Psoas muscle (tissue), 8 donors: Measurements from ENCODE around the gene NR4A2. TPM values are rescaled to one million over a fixed set of nuclear protein-coding genes. Genes with fewer than 3 reads are reported as not detected.

Experiments used
- ATAC-seq, 4 donors: fragments of 200-7000 bp; cut with Tn5 transposase; one replicate each; pipeline ENCODE4 v1.9.1; 2020; ENCODE audit warnings: moderate library complexity in 3 of 4, mild to moderate bottlenecking in 2 of 4
- DNase-seq, 2 donors: peaks; one replicate each; pipeline ENCODE4 v3.0.0-alpha.2; 2020
- H3K27ac ChIP-seq: fragments of 200-600 bp; one replicate; pipeline ENCODE4 v1.8.0; 2022
- H3K27me3 ChIP-seq, 3 donors: fragments of 200-600 bp in 1 of 3; one replicate each; pipeline versions ENCODE4 v1.6.1 to v1.8.0; 2013 to 2022; ENCODE audit warnings: low read length in 2 of 3, mild to moderate bottlenecking in 2 of 3, moderate library complexity in 1 of 3; ENCODE audit not compliant: insufficient read depth in 3 of 3
- H3K36me3 ChIP-seq, 2 donors: fragments of 200-600 bp in 1 of 2; one replicate each; pipeline versions ENCODE4 v1.6.1 to v1.8.0; 2013 to 2022; ENCODE audit warnings: low read depth in 1 of 2, mild to moderate bottlenecking in 1 of 2, moderate library complexity in 1 of 2; ENCODE audit not compliant: insufficient read depth in 1 of 2
- H3K4me1 ChIP-seq: fragments of 200-600 bp; one replicate; pipeline ENCODE4 v1.8.0; 2022
- H3K4me3 ChIP-seq: fragments of 200-600 bp; one replicate; pipeline ENCODE4 v1.8.0; 2022; ENCODE audit warnings: mild to moderate bottlenecking
- H3K9me3 ChIP-seq: fragments of 200-600 bp; one replicate; pipeline ENCODE4 v1.8.0; 2022
- WGBS, 3 donors: extraction: QIAGEN DNeasy Blood & Tissue Kit; methylation state at CpG; one replicate each; pipeline versions ENCODE4 v1.1.6 to v1.1.7; 2013; 5-methylcytosine and 5-hydroxymethylcytosine counted together
- intact Hi-C, 2 donors: fragments of 100-400 bp; cut with DNase I; formaldehyde crosslinking; loops; one replicate each; pipeline versions ENCODE4 v1.11.0 to v1.14.2; 2022
- polyA plus RNA-seq, 3 donors: library from polyadenylated mRNA; stranded (reverse); fragments of 200-250 nt; gene quantifications; one replicate each; pipeline ENCODE4 v1.2.3, GENCODE V29; 2013
- total RNA-seq, 4 donors: library from RNA; stranded (reverse); fragmentation: NEBNext Ultra II Directional in 2 of 4; extraction: Animal tissue kit (Norgen Biotek cat#: 25700) in 2 of 4; gene quantifications; one replicate each; pipeline versions ENCODE4 v1.2.1 to v1.2.4, GENCODE V29; 2021 to 2023
- TF ChIP-seq, protein P1 (sequence below): fragments of 200-600 bp; IDR thresholded peaks from one replicate; pipeline ENCODE4 v1.8.0; 2022; ENCODE audit warnings: antibody characterized with exemption
- donor health status: healthy with polysubstance abuse.
- donor health status: DM: no; HTN: no; CAD: no; lungs with moderate emphysema.
- donor health status: Bipolar disorder and iron deficiency.
- donor health status: healthy.
- donor health status: DM: yes; HTN: yes; CAD: no.
- donor health status: DM: no; HTN: no; CAD: no.
- donor health status: DM: no; HTN: no; CAD: no.
- donor health status: DM: yes; HTN: yes; CAD: no.

The NR4A2 gene
- total and polyA plus RNA-seq, 7 donors: 0.31 to 2.3 (median 1.2) TPM

DNA sequence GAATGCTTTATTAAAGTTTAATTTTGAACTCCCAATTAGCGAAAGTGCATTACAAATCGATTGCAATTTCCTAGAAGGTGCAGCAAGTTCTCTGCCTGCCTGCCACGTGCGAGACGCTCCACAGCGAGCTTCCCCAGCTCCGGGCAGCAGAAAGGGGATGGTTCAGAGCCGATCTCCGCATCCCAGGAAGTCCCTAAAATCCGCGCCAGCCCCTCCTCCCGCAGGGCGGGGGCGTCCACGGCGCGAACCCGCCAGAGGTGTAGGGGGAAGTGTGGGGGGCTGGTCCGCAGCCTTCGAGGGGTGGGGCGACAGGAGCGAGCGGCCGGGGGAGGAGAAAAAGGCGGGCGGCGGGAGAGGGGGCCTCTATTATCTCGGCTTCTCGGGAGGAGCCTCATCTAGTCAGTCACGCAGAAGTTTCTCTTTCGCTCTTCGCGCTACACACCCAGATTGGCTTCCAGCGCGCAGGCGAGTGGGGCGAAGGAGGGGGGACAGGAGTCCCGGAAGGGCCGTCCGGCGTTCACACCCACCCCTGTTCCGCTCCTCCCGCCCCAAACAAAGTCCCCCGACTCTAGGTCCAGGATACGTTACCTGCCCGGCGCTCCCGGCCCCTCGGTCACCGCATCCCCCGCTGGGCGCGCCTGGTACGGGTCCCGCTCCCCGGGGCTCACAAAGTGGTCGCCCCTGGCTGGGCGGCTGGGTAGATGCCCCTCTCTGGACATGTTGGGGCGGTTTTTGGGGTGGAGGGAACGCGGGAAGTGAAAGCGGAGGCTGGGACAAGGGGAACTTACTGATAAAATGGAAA is 9.1 kb upstream of the NR4A2 start:
- WGBS, 3 donors: 0 to 1% (median 1%) methylated on average over 49 to 62 of the region's 62 CpGs
- peaks cover 34% of the 10 kb centered on the region for H3K4me1 ChIP-seq
- TF ChIP-seq, protein P1, sequence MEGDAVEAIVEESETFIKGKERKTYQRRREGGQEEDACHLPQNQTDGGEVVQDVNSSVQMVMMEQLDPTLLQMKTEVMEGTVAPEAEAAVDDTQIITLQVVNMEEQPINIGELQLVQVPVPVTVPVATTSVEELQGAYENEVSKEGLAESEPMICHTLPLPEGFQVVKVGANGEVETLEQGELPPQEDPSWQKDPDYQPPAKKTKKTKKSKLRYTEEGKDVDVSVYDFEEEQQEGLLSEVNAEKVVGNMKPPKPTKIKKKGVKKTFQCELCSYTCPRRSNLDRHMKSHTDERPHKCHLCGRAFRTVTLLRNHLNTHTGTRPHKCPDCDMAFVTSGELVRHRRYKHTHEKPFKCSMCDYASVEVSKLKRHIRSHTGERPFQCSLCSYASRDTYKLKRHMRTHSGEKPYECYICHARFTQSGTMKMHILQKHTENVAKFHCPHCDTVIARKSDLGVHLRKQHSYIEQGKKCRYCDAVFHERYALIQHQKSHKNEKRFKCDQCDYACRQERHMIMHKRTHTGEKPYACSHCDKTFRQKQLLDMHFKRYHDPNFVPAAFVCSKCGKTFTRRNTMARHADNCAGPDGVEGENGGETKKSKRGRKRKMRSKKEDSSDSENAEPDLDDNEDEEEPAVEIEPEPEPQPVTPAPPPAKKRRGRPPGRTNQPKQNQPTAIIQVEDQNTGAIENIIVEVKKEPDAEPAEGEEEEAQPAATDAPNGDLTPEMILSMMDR: no peak
- peak overlapping the region; percentile 89 for H3K4me3 ChIP-seq
- H3K36me3 ChIP-seq: no peaks in the 10 kb centered on the region
- H3K27ac ChIP-seq: peak overlapping the region; percentile 100
- ATAC-seq (peak; percentile 78 to 88 (median 82)), DNase-seq (peak; percentile 91 to 93)
- intact Hi-C loops: loop anchor here (1.0 to 5.0 kb wide), 3 partner anchors 7 to 96 kb away; partner anchors contain the start of gene GPD2 (in 2 of the 2)
- no peaks in the 10 kb centered on the region for H3K27me3 ChIP-seq
- H3K9me3 ChIP-seq: no peaks in the 10 kb centered on the region

DNA sequence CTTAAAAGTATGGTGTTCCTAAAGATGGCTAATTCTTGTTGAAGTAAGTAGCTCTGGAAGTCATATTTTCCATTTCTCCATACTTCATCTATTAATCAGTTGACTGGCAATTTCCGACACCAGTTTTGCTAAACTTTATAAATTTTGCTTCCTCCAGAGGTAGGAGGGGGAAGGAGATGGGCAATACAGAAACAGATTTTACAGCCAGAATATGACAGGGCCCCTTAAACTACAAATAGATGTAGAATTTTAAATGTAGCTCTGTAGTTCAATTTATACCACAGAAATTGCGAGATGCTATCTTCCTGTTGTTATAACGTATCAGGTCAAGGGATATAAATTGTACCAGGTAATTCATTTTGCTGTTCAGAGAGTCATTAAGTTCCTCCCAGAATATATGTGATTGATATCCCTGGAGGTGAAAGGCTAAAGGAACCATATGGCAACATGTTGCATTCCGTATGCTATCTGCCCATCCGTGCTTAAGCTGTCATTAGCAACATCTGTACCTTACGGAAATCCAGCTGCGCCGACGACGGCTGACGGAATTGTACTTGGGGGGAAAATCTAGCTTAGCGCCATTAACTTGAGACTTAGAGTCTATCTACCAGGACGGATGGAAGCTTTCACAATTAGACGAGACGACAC is 8.4 kb upstream of the NR4A2 start:
- H3K27ac ChIP-seq: peak overlapping the region; percentile 100
- TF ChIP-seq, protein P1: no peak
- H3K9me3 ChIP-seq: no peaks in the 10 kb centered on the region
- intact Hi-C loops: loop anchor here in 1 of 2 donors (5.0 kb wide), 1 partner anchor 96 kb away; the partner anchor contains the start of gene GPD2
- peaks cover 41% of the 10 kb centered on the region for H3K4me1 ChIP-seq
- peak overlapping the region; percentile 89 for H3K4me3 ChIP-seq
- 12 to 19% (median 14%) methylated on average over 15 of the region's 15 CpGs for WGBS, 3 donors
- no peak for ATAC-seq
- H3K36me3 ChIP-seq: no peaks in the 10 kb centered on the region
- DNase-seq: no peak
- no peaks in the 10 kb centered on the region for H3K27me3 ChIP-seq

DNA sequence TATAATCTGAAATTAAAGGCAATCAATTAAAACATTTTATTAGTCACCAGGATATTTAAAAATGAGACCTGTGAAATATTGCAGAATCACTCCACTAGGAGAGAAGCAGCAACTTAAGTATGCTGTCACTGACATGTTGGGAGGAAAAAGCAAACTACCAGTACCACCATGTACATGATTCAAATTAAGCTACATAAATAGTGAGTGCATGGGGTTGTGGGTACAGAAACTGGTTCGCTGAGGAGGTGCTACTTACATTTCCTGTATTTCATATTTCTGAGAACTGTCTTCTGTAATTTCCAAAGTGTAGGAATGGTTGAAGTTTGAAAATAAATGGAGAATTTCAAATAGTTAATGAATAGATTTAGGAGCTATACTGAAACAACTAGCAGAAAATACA is 7.9 kb upstream of the NR4A2 start:
- no peaks in the 10 kb centered on the region for H3K27me3 ChIP-seq
- peak overlapping the region; percentile 89 for H3K4me3 ChIP-seq
- DNase-seq (no peak), ATAC-seq (no peak)
- H3K27ac ChIP-seq: peak overlapping the region; percentile 100
- intact Hi-C loops: loop anchor here in 1 of 2 donors (5.0 kb wide), 1 partner anchor 97 kb away; the partner anchor contains the start of gene GPD2
- 78 to 81% (median 81%) methylated on average over 1 of the region's 1 CpG for WGBS, 3 donors
- TF ChIP-seq, protein P1: no peak
- peaks cover 44% of the 10 kb centered on the region for H3K4me1 ChIP-seq
- no peaks in the 10 kb centered on the region for H3K36me3 ChIP-seq
- H3K9me3 ChIP-seq: no peaks in the 10 kb centered on the region

DNA sequence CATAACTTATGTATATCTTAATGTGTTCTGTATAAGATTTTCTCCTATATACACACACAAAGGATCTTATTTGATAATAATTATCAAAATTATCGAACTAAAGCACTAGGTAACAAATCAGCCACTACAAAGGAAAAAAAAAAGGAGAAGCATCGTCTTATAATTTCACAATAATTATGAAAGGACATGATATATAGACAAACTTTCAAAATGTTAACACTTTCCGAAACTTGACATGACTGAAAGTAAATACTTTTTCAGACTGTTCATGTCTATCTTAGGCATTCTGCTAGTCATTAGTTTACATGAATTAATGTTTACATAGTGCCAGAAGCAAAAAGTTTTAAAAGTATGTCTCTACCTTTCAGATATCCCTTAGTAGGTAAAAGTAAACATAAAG is 7.3 kb upstream of the NR4A2 start:
- 76 to 85% (median 79%) methylated on average over 3 of the region's 3 CpGs for WGBS, 3 donors
- ATAC-seq (no peak), DNase-seq (no peak)
- no peaks in the 10 kb centered on the region for H3K36me3 ChIP-seq
- TF ChIP-seq, protein P1: no peak
- intact Hi-C loops: loop anchor here (5.0 to 10.0 kb wide), 3 partner anchors 97 to 555 kb away; partner anchors contain the start of gene GPD2 (in 1 of the 2)
- H3K4me3 ChIP-seq: peak overlapping the region; percentile 89
- no peaks in the 10 kb centered on the region for H3K9me3 ChIP-seq
- peak overlapping the region; percentile 100 for H3K27ac ChIP-seq
- peaks cover 44% of the 10 kb centered on the region for H3K4me1 ChIP-seq
- no peaks in the 10 kb centered on the region for H3K27me3 ChIP-seq
